Activated B cell treated with CpG ODN at 0.5 μM for 24 hours (primary cell): ENCODE results near the gene SPACA4. TPM values are rescaled to one million over a fixed set of nuclear protein-coding genes. Genes with fewer than 3 reads are reported as not detected.

Experiments
- ATAC-seq: fragments of 200-7000 bp; cut with Tn5 transposase; one replicate; pipeline ENCODE4 v1.10.0; 2021; ENCODE audit warnings: low read depth, mild to moderate bottlenecking, moderate library complexity
- CTCF ChIA-PET: fragments of 350-600 bp; sonication (Branson Sonifier 250); formaldehyde crosslinking; loops from one replicate; lab custom pipeline; 2021; ENCODE audit warnings: antibody characterized with exemption; lab: Charles Lee
- POLR2A ChIA-PET: fragments of 350-600 bp; sonication (Branson Sonifier 250); formaldehyde crosslinking; loops from one replicate; lab custom pipeline; 2021; ENCODE audit warnings: antibody characterized with exemption; lab: Charles Lee
- DNase-seq: peaks from one replicate; pipeline ENCODE4 v3.0.0; 2022
- H3K27ac Mint-ChIP-seq: one replicate; pipeline ENCODE4 v1.8.0; 2020; ENCODE audit warnings: mixed read lengths
- H3K27me3 Mint-ChIP-seq: one replicate; pipeline ENCODE4 v1.8.0; 2021; ENCODE audit warnings: mixed read lengths
- H3K36me3 Mint-ChIP-seq: one replicate; pipeline ENCODE4 v1.8.0; 2021; ENCODE audit warnings: low read depth, mixed read lengths
- H3K4me1 Mint-ChIP-seq: one replicate; pipeline ENCODE4 v1.8.0; 2021; ENCODE audit warnings: mixed read lengths
- H3K4me3 Mint-ChIP-seq: one replicate; pipeline ENCODE4 v1.8.0; 2020; ENCODE audit warnings: mild to moderate bottlenecking, mixed read lengths
- H3K9me3 Mint-ChIP-seq: one replicate; pipeline ENCODE4 v1.8.0; 2020; ENCODE audit warnings: mixed read lengths
- CTCF ChIP-seq: fragments of 200-600 bp; IDR thresholded peaks from one replicate; pipeline ENCODE4 v1.8.0; 2022; ENCODE audit warnings: antibody characterized with exemption, mild to moderate bottlenecking
- intact Hi-C: fragments of 100-400 bp; cut with micrococcal nuclease; formaldehyde crosslinking; loops from one replicate; pipeline ENCODE4 v1.15.1; 2024
- total RNA-seq: library from RNA; stranded (reverse); gene quantifications from 2 replicates; pipeline ENCODE4 v1.2.3, GENCODE V29; 2022

The SPACA4 gene
- total RNA-seq, 1 donor from 2014 or later: not detected

- TF ChIP-seq CTCF: no peak
- Mint-ChIP-seq H3K36me3 (peaks cover 3% of the 10 kb centered on the region), H3K4me3 (no peak overlapping the region), H3K27me3 (no peaks in the 10 kb centered on the region), H3K27ac (no peak overlapping the region), H3K4me1 (peaks cover 8% of the 10 kb centered on the region), H3K9me3 (no peaks in the 10 kb centered on the region)
- intact Hi-C loops: loop anchor here (5.0 kb wide), 1 partner anchor 407 kb away; no protein-coding TSS in a partner anchor
- ATAC-seq (no peak), DNase-seq (no peak)
- ChIA-PET POLR2A (interaction anchor here (0.6 to 3.2 kb wide), 8 partner anchors 8 to 490 kb away, joined by 3 to 56 read pairs (median 8); partner anchors contain the start of genes DBP, RPL18 and SPHK2), CTCF (interaction anchor here (0.7 to 2.6 kb wide), 14 partner anchors 8 to 342 kb away, joined by 3 to 27 read pairs (median 6); partner anchors contain the start of genes RPL18, SPHK2 and ZNF114)
These were observed 3.1 kb downstream of the SPACA4 start for GRCh38 chr19:48609571-48610108.

GRCh38 chr19:48611872-48612271 lies 5.3 kb downstream of the SPACA4 start:
- DNase-seq: no peak
- intact Hi-C loops: no loop called here
- peaks cover 18% of the 10 kb centered on the region for H3K4me1 Mint-ChIP-seq
- ATAC-seq: no peak
- ChIA-PET POLR2A (interaction anchor here (1.3 kb wide), 2 partner anchors 22 to 260 kb away, joined by 3 read pairs; no protein-coding TSS in a partner anchor), CTCF (interaction anchor here (1.5 kb wide), 1 partner anchor 220 kb away, joined by 3 read pairs; the partner anchor contains the start of gene KDELR1)
- no peaks in the 10 kb centered on the region for H3K27me3 Mint-ChIP-seq
- peaks cover 23% of the 10 kb centered on the region for H3K36me3 Mint-ChIP-seq
- H3K9me3 Mint-ChIP-seq: no peaks in the 10 kb centered on the region
- TF ChIP-seq CTCF: no peak
- H3K4me3 Mint-ChIP-seq: no peak overlapping the region
- no peak overlapping the region for H3K27ac Mint-ChIP-seq

GRCh38 chr19:48613024-48613851 lies 6.7 kb downstream of the SPACA4 start:
- POLR2A ChIA-PET: interaction anchor here (1.6 kb wide), 1 partner anchor 11 kb away, joined by 3 read pairs; no protein-coding TSS in a partner anchor
- DNase-seq (no peak), ATAC-seq (no peak)
- CTCF ChIA-PET: interaction anchor here (1.0 kb wide), 1 partner anchor 33 kb away, joined by 3 read pairs; the partner anchor contains the start of gene CA11
- H3K36me3 Mint-ChIP-seq: peaks cover 35% of the 10 kb centered on the region
- peaks cover 31% of the 10 kb centered on the region for H3K4me1 Mint-ChIP-seq
- intact Hi-C loops: no loop called here
- H3K4me3 Mint-ChIP-seq: no peak overlapping the region
- no peaks in the 10 kb centered on the region for H3K9me3 Mint-ChIP-seq
- H3K27ac Mint-ChIP-seq: no peak overlapping the region
- TF ChIP-seq CTCF: no peak
- no peaks in the 10 kb centered on the region for H3K27me3 Mint-ChIP-seq

- DNase-seq (no peak), ATAC-seq (no peak)
- no peak for TF ChIP-seq CTCF
- Mint-ChIP-seq H3K9me3 (no peaks in the 10 kb centered on the region), H3K4me3 (no peak overlapping the region), H3K27me3 (no peaks in the 10 kb centered on the region), H3K4me1 (peaks cover 32% of the 10 kb centered on the region), H3K36me3 (peaks cover 43% of the 10 kb centered on the region), H3K27ac (no peak overlapping the region)
- ChIA-PET POLR2A (interaction anchor here (0.6 to 1.6 kb wide), 3 partner anchors 10 to 125 kb away, joined by 3 to 6 read pairs (median 6); no protein-coding TSS in a partner anchor), CTCF (interaction anchor here (1.0 kb wide), 1 partner anchor 32 kb away, joined by 3 read pairs; the partner anchor contains the start of gene CA11)
- intact Hi-C loops: no loop called here
These were observed 7.4 kb downstream of the SPACA4 start for GRCh38 chr19:48613852-48614435.
